ENCODE results near the gene SYN1.

SYN1 gene

DNA sequence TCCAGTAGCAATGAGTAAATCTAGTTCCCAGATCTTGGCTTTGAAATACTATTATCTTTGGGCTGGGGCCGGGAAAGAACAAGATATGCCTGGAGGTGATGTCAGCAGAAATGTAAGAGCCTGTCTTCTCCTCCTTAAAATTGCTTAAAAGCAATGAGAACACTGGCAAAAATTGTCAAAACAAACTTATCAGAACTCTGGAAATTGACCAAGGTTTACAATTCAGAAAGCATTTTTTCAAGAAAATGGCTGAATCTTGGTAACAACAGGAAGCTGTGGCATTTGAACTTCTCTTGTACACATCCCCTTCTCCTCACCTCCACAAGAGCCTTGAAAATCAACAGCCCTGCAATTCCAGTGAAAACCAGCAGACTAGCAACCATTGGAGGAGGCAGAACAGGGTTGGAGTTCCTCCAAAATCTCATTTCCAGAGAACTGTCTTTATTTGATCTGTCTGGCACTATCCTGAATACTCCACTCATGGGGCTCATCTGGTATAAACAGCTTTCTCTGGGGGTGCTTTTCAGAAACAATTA is 23.9 kb downstream of the SYN1 start:
- no peak for DNase-seq (ENCODE audit: low spot score)

DNA sequence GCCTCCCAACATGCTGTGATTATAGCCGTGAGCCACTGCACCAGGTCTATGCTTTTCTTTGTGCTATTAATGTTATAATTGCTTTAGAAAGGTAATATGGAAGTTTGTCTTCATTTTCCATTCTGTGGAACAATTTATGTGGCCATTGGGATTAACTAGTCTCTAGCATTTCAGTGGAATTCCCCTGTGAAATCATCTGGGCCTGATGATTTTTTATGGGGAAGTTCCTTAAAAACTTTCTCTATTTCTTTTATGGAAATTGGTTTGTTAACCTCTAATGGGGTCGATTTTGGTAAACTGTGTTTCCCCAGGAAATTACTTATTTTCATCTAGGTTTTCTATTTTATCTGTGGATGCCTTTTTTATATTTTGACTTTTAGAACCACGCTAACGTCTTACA is 26.1 kb downstream of the SYN1 start:
- no peak for DNase-seq (ENCODE audit: low spot score)

DNA sequence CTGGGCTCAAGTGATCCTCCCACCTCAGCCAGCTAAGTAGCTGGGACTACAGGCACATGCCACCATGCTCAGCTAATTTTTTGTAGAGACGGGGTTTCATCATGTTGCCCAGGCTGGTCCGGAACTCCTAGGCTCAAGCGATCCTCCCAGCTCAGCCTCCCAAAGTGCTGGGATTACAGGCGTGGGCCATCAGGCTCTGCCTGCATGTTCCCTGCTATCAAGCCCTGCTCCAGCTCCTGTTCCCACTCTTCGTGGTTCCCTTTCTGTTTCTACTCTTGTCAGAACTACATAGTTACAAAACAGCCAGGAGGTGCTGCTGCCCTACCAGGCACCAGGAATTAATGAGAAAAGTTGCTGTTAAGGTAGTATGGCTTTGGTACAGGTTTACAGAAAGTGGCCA is 28.7 kb downstream of the SYN1 start:
- no peak for DNase-seq (ENCODE audit: low spot score)

DNA sequence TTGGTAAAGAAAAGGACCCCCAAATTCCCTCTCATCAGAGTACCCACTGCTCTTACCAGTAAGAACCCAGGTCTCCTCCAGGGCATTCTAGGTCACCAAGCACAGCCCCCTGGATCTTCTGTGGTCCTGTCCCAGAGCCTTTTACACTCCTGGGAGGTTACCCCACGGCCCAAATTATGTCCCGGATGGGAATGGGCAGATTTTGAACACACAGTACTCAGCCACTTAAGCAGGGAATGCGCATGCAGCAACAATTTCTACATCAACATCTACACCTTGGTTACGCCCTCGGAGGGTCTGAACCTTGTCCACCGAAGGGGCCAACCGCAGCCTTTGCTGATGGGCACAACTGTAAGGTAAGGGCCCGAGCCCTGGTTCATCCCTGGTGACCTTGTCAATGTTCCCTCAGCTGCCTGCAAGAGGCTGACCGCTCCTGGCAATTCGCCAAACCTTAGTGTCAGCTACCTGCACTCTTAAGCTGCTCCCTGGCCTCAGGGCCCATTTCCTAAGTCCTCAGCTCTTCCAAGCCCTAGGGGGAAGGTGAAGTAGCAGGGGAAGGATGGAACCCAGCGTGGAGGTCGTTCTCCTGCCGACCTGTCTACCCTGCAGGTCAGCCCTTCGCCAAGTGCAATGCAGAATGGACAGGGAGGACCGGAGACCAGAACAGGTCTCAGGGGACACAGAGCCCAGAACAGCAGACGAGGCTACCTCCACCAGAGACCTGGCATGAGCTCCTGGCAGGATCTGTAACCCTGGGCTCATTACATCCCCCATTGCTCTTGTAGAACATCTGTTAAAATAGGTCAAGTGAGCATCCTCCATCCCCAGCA is 31.5 kb downstream of the SYN1 start:
- DNase-seq (ENCODE audit: low spot score): no peak

DNA sequence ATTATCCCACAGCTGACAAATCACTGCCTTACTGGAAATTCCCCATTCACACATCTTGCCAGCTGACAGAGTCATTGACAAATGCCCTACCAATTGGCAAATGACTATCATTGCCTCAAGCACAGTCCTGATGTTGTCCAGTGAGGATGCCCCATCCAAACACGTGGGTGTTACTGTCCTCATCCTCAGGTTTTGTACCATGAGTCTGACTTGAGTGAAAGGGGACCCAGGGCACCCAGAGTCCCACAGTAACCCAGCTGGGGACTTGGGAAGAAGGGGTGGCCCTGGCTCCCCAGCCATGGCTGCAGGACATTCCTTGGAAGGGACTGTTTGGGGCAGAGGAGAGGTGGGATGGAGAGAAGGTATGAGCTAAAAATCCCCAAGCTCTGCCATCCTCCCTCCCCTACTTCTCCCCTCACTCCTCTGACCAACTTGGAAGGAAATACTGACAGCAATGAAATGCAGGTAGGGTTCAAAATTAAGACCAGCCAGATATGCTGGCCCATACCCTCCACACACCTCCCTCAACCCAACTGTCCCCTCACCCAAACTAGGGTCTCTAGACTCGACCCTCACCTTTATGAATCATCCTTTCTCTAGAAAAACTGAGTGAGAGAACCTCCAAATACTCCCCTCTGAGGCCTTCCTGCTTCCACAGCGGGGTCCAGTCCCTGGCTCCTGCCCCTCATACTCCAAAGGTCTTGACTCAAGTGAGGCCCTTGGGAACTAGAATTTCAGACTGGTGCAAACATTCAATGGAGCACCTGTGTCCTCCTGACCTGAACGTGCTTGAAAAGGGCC is 32.4 kb downstream of the SYN1 start:
- no peak for DNase-seq (ENCODE audit: low spot score)

DNA sequence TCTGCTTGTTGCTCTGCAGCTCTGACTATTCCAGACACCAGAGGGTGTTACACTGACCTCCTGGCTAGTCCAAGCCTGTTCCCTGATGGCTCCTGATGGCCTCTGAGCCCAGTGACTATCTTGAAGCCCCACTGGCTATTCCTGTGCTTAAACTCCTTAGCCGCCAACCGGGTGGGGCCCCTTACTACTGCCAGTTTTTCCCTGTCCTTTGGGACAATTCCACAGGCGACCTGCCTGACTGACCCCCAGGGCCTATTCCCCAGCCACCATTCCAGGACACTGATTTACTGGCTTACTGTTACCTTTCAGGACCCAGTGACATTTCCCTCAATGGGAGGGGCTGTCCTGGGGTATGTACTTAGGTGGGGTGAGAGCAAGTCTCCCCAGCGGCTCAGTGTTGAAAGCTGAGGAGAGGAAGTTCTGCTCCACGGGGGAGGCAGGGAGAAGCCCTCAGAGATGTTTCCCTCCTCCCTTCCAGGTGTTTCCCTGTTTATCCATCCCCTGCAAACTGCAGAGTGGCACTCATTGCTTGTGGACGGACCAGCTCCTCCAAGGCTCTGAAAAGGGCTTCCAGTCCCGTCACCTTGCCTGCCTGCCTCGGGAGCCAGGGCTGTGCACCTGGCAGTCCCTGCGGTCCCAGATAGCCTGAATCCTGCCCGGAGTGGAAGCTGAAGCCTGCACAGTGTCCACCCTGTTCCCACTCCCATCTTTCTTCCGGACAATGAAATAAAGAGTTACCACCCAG is 33.4 kb downstream of the SYN1 start:
- no peak for DNase-seq (ENCODE audit: low spot score)

DNA sequence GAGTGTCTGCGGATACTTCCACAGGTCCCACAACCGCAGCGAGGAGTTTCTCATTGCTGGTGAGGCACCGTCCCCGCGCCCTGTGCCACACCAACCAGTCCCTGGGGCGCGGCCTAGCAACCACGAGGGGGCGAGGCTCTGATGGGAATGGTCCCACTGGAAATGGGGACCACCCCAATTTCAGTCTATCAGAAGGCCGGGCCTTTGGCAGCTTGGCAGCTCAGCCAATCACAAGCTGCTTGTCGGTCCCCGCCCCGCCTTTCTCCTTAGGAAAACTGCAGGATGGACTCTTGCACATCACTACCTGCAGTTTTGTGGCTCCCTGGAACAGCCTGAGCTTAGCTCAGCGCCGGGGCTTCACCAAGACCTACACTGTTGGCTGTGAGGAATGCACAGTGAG is 34.4 kb downstream of the SYN1 start:
- no peak for DNase-seq (ENCODE audit: low spot score)

DNA sequence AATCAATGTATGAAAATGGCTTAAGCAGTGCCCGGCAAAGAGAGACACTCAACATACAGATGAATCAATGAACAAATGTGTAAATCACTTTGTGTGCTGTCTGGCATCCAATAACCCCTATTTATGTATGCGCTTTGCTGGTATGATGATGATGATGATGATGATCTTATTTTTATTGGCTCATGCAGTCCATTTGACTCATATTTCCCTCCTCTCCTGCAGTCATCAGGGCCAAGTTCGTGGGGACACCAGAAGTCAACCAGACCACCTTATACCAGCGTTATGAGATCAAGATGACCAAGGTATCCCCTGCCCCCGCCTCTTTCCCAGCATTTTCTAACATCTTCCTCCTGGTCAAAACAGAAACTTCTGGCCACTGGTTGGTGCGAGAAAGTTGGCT is 34.9 kb downstream of the SYN1 start:
- DNase-seq (ENCODE audit: low spot score): no peak

DNA sequence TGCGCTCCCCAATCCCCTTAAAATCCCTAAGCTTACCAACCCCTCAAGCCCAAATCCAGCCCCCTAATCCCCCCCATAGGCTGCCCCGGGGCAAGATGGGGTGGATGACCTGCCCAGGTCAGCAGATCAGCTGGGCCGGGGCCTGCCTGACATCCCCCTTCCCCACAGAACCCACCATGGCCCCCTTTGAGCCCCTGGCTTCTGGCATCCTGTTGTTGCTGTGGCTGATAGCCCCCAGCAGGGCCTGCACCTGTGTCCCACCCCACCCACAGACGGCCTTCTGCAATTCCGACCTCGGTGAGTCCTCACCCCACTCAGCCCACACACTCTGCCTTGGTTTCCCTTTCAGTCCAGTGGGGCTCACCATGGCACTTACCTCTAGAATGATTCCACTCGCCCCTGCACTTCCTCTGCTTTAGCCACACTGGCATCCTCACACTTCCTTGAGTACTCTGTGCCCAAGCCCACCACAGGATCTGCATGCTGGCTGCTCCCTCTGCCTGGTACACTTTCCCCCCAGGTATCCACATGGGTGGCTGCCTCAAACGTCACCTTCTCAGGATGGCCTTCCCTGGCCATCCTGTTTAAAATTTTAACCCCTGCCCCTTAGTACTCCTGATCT is 36.3 kb downstream of the SYN1 start:
- no peak for DNase-seq (ENCODE audit: low spot score)

DNA sequence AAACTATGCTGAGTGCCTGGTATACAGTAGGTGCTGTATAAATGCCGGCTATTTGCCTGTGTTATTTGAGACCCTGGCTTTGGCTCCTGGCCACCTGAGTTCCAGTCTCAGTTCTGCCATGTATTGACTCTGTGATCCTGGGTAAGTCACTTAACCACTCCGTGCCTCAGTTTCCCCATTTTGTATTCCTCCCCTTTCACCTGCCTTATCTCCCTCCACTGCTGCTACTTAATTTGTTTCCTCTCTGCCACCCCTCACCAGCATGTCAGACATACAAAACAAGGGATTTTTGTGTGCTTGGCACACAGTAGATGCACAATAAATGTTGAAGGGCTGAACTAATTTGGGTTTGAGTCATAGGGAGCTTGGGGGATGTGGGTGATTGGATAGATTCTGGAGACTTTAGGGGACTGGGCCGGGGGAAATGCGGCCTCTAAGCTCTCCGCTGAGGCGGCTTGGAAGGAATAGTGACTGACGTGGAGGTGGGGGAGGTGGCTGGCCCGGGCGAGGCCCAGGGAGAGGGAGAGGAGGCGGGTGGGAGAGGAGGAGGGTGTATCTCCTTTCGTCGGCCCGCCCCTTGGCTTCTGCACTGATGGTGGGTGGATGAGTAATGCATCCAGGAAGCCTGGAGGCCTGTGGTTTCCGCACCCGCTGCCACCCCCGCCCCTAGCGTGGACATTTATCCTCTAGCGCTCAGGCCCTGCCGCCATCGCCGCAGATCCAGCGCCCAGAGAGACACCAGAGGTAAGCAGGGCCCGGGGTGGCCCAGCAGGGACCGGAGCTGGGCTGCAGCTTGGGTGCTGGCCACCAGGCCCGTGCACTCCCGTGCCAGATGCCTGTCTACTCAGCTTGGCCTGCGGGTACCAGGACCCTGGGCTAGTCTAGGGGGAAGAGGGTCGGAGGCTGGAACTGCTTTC is 37.7 kb downstream of the SYN1 start, which contains the start of gene TIMP1:
Gene TIMP1, plus strand, starts transcription at position 706 of the 917 bp plus-strand sequence. CDS start 980 bp downstream, outside the sequence.
- peak; percentile 79 for DNase-seq (ENCODE audit: low spot score)

DNA sequence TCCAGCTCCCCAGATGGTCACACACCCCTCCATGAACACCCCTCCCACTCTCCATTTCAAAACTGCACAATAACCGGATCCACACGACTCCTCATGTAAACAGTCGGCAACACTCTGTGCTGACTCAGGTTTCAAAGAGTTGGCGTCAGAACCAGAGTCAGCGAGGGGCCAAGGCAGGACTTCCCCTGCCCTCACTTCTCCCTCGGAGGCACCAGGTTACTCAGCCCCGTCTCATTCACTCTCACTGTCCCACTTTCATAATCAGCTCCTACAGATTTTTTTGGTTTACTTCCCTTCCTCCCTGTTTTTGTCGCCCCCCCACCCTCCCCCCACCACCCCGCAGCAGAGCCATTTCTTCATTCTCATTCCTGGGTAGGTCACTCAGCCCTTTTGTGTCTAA is 40.1 kb downstream of the SYN1 start:
- no peak for DNase-seq (ENCODE audit: low spot score)

DNA sequence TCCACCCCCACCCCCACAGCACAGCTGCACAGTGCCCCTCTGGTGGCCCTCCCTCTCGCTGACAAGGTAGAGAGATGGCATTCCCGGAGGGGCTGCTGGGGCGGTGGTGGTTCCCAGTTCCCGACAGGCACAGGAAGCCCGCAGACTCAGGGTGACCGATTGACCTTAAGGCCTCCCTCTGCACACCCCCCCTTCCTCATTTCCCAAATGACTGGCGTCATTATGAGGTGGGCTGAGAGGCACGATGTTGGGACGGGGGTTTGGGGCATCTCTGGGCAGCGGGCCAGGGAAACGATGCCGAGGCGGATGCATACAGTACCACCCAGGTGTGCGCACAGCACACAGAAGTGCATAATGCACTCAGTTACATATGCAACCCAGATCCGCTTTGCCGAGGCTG is 41.0 kb downstream of the SYN1 start:
- DNase-seq (ENCODE audit: low spot score): no peak

DNA sequence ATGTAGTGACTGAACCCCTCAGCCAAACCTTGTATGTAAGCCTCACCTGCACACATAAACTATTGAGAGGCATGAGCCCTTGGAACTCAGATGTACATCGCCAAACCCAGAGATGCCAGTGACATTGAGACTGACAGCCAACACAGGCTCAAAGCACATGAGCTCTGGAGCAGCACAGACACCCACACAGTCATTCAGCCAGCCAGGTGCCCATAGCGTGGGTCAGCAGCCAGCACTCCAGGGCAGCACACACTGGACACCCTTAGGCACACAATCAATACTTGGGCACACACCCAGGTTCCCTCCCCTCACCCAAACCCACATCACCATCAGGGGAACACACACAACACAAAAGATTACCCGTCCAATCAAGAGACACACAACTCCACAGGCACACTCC is 41.8 kb downstream of the SYN1 start:
- no peak for DNase-seq (ENCODE audit: low spot score)

DNA sequence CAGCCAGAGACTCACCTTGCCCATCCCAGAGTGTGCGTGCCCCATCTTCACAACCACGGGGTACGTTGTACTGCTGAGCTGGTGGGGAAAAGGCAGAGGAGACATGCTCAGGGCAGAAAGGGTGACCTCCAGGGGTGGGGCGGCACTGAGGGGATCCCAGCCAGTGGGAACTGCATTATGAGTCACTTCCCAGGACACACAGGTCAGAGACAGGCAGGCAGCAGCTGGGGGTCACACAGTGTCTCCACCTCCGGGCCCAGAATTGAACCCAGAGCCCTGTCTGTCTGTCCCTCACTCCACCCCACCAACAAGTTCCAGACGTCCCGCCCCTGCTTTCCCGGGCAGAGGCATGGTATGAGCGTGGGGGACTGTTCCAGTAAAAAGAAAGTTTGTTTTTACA is 42.2 kb downstream of the SYN1 start:
- DNase-seq (ENCODE audit: low spot score): no peak

DNA sequence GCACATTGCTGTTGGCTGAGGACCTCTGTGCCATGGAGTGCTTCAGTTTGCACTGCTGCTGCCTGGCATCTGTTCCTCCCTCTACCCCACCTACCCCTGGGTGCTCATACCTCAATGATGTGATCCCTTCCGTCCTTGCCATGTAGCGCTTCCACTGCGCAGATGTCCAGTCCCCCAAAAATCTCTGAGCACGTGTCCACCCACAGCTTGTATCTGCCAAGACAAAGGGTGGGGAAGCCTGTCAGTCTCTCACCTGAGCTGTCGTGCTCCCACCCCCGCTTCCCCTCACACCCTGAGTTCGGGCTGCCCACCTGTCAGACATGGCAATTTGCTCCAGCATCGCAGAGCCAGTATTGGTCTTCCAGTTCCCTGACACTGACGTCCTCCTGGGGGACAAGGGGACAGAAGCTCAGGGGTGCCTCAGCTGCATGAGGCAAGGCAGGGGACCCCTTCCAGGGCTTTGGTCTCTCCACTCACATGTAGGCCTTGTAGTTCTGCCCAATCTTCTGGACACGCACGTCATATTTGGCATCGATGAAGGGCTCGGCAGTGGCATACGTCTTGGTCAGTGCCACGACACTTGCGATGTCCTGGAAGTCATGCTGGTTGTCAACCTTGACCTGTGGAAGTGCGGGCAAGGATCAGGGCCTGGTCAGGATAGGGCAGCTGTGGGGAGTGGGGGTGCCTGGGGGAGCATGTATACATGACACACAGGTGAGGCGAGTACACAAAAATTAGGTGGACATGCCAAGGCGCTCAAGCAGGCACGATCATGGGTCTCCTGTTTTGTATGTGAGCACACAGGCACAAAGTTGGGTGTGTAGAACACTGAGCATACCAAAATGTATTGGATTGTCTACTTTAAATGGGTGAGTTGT is 43.4 kb downstream of the SYN1 start:
- DNase-seq (ENCODE audit: low spot score): no peak

DNA sequence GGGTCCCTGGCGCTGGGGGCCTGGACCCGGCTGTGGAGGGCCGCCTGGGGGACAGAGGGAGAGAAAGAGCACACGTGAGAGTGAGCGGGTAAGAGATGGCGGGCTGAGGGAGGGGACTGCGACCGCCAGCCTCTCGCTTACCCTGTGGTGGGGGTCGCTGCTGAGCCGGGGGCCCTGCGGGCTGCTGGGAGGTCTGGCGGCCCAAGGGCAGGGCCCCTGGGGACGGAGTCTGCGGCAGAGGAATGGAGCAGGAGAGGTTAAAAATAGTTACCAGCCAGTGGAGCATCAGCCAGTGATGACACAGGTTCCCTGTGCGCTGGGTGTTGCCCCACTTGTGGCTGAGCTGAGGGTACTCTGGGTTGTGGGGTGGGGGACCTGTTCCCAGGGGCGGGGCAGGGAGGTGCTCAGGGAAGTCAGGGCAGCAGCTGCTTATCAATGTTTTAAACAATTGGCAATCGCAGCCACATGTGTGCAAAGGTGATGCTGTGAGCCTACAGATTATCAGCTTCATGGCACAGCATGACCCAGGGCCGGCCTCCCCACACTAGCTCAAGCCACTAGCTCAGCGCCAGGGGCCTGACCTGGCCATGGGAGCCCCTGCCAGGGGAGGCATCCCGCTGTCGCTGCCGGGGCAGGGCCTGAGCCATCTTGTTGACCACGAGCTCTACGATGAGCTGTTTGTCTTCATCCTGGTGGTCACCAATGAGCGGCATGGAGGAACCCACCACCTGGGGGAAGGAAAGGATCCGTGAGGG is 44.9 kb downstream of the SYN1 start:
- peak; percentile 10 for DNase-seq (ENCODE audit: low spot score)

DNA sequence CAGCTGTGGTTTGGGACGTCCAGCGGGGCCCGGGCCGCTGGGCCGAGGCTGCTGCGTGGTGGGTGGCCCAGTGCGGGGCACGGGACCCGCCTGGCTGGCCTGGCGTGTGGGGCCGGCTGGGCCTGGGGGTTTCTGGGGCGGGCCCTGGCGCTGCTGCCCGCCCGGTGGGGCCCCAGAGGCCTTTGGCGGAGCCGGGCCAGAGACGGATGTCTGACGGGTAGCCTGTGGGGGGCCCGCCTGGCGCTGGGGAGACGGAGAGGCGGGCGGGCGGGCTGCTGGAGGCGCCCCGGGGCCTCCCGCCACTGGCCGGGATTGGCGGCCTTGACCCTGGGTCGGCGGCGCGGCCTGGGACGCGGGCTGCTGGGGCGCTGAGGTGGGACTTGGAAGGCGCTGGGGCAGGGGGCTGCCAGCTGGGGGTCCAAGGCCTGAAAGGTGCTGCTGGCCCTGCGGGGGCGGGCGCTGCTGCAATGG is 45.5 kb downstream of the SYN1 start:
- no peak for DNase-seq (ENCODE audit: low spot score)

DNA sequence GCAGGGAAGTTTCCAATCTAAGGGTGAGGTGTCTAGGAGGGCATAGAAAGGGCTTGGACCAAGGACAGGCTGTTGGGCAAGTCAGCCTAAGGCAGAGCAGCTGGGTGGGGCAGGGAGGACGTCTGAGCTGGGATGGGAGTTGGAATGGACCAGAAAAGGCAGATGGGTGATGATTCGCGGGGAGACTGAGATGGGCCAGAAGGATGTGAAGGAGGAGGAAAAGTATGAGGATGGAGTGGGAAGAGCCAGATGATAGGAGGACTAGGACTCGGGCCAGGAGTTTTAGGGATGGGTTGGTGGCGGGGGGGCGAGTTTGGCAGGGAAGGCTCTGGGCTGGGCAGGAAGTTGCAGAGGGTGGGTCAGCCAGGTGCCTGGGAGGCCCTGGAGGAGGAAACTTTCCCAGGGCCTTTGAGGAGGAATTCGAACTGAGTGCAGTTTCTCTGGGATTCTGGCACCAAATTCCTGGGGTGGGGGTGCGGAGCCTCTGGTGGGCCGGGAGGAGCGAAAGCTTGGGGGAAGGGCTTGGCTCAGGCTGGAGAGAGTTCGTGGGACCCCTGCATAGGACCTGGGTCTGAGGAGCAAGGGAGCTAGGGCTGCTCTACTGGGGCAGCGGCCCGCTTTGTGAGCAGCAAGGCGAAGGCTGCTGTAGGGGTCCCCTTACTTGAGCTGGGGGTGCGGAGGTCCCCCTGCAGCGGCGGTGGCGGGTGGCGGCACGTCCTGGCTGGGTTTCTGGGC is 46.1 kb downstream of the SYN1 start:
- DNase-seq (ENCODE audit: low spot score): no peak
